Measurements from ENCODE around the gene ARL3.
"Not testable (repeated sequence)": the region's sequence is repeated elsewhere in the genome, so short reads cannot be mapped to it uniquely, and the experiment has no call there.

The ARL3 gene

GRCh38 chr10:102729029-102730026 is 15.1 kb upstream of the ARL3 start:
- Histone ChIP-seq H3K36me3 (ENCODE audit: control insufficient read depth, insufficient read depth, low read length) (peaks cover 3% of the 10 kb centered on the region), H3K9ac (ENCODE audit: low read length) (no peak overlapping the region), H3K4me3 (ENCODE audit: low read length) (no peak overlapping the region), H3K27me3 (ENCODE audit: control insufficient read depth, insufficient read depth, low read length) (no peaks in the 10 kb centered on the region), H3K4me1 (ENCODE audit: control insufficient read depth, insufficient read depth, low read length) (no peaks in the 10 kb centered on the region), H3K27ac (ENCODE audit: low read depth, low read length) (no peak overlapping the region)

GRCh38 chr10:102727037-102727818 is 13.0 kb upstream of the ARL3 start:
- Histone ChIP-seq H3K9ac (ENCODE audit: low read length) (no peak overlapping the region), H3K4me3 (ENCODE audit: low read length) (no peak overlapping the region), H3K4me1 (ENCODE audit: control insufficient read depth, insufficient read depth, low read length) (no peaks in the 10 kb centered on the region), H3K27ac (ENCODE audit: low read depth, low read length) (no peak overlapping the region), H3K27me3 (ENCODE audit: control insufficient read depth, insufficient read depth, low read length) (no peaks in the 10 kb centered on the region), H3K36me3 (ENCODE audit: control insufficient read depth, insufficient read depth, low read length) (peaks cover 3% of the 10 kb centered on the region)

GRCh38 chr10:102726274-102726673 is 12.1 kb upstream of the ARL3 start:
- peaks cover 3% of the 10 kb centered on the region for H3K36me3 ChIP-seq (ENCODE audit: control insufficient read depth, insufficient read depth, low read length)
- no peaks in the 10 kb centered on the region for H3K27me3 ChIP-seq (ENCODE audit: control insufficient read depth, insufficient read depth, low read length)
- H3K4me3 ChIP-seq (ENCODE audit: low read length), result no peak overlapping the region
- no peak overlapping the region for H3K27ac ChIP-seq (ENCODE audit: low read depth, low read length)
- H3K4me1 ChIP-seq (ENCODE audit: control insufficient read depth, insufficient read depth, low read length), result no peaks in the 10 kb centered on the region
- H3K9ac ChIP-seq (ENCODE audit: low read length), result no peak overlapping the region

GRCh38 chr10:102723989-102724388 is 9.8 kb upstream of the ARL3 start:
- Histone ChIP-seq H3K27me3 (ENCODE audit: control insufficient read depth, insufficient read depth, low read length) (no peaks in the 10 kb centered on the region), H3K27ac (ENCODE audit: low read depth, low read length) (no peak overlapping the region), H3K9ac (ENCODE audit: low read length) (no peak overlapping the region), H3K36me3 (ENCODE audit: control insufficient read depth, insufficient read depth, low read length) (peaks cover 3% of the 10 kb centered on the region), H3K4me1 (ENCODE audit: control insufficient read depth, insufficient read depth, low read length) (no peaks in the 10 kb centered on the region), H3K4me3 (ENCODE audit: low read length) (no peak overlapping the region)

GRCh38 chr10:102721954-102722353 is 7.8 kb upstream of the ARL3 start:
- H3K4me3 ChIP-seq (ENCODE audit: low read length), result no peak overlapping the region
- no peaks in the 10 kb centered on the region for H3K4me1 ChIP-seq (ENCODE audit: control insufficient read depth, insufficient read depth, low read length)
- no peaks in the 10 kb centered on the region for H3K27me3 ChIP-seq (ENCODE audit: control insufficient read depth, insufficient read depth, low read length)
- H3K27ac ChIP-seq (ENCODE audit: low read depth, low read length), result no peak overlapping the region
- no peak overlapping the region for H3K9ac ChIP-seq (ENCODE audit: low read length)
- H3K36me3 ChIP-seq (ENCODE audit: control insufficient read depth, insufficient read depth, low read length), result peaks cover 2% of the 10 kb centered on the region

GRCh38 chr10:102720775-102721301 is 6.6 kb upstream of the ARL3 start:
- H3K4me3 ChIP-seq (ENCODE audit: low read length), result no peak overlapping the region
- no peaks in the 10 kb centered on the region for H3K27me3 ChIP-seq (ENCODE audit: control insufficient read depth, insufficient read depth, low read length)
- H3K4me1 ChIP-seq (ENCODE audit: control insufficient read depth, insufficient read depth, low read length), result no peaks in the 10 kb centered on the region
- no peak overlapping the region for H3K9ac ChIP-seq (ENCODE audit: low read length)
- no peak overlapping the region for H3K27ac ChIP-seq (ENCODE audit: low read depth, low read length)
- no peaks in the 10 kb centered on the region for H3K36me3 ChIP-seq (ENCODE audit: control insufficient read depth, insufficient read depth, low read length)

- Histone ChIP-seq H3K4me1 (ENCODE audit: control insufficient read depth, insufficient read depth, low read length) (no peaks in the 10 kb centered on the region), H3K27ac (ENCODE audit: low read depth, low read length) (no peak overlapping the region), H3K9ac (ENCODE audit: low read length) (no peak overlapping the region), H3K4me3 (ENCODE audit: low read length) (no peak overlapping the region), H3K27me3 (ENCODE audit: control insufficient read depth, insufficient read depth, low read length) (no peaks in the 10 kb centered on the region), H3K36me3 (ENCODE audit: control insufficient read depth, insufficient read depth, low read length) (no peaks in the 10 kb centered on the region)
Measured at GRCh38 chr10:102720337-102720736, 6.1 kb upstream of the ARL3 start.

GRCh38 chr10:102718220-102718619 is 4.0 kb upstream of the ARL3 start:
- Histone ChIP-seq H3K27ac (ENCODE audit: low read depth, low read length) (no peak overlapping the region), H3K9ac (ENCODE audit: low read length) (no peak overlapping the region), H3K4me3 (ENCODE audit: low read length) (no peak overlapping the region), H3K4me1 (ENCODE audit: control insufficient read depth, insufficient read depth, low read length) (peaks cover 1% of the 10 kb centered on the region), H3K36me3 (ENCODE audit: control insufficient read depth, insufficient read depth, low read length) (no peaks in the 10 kb centered on the region), H3K27me3 (ENCODE audit: control insufficient read depth, insufficient read depth, low read length) (no peaks in the 10 kb centered on the region)

GRCh38 chr10:102716900-102717565 is 2.8 kb upstream of the ARL3 start:
- H3K9ac ChIP-seq (ENCODE audit: low read length); H3K4me1 ChIP-seq (ENCODE audit: control insufficient read depth, insufficient read depth, low read length); H3K4me3 ChIP-seq (ENCODE audit: low read length); H3K27me3 ChIP-seq (ENCODE audit: control insufficient read depth, insufficient read depth, low read length); H3K36me3 ChIP-seq (ENCODE audit: control insufficient read depth, insufficient read depth, low read length); H3K27ac ChIP-seq (ENCODE audit: low read depth, low read length): not testable (repeated sequence)

GRCh38 chr10:102715880-102716279 is 1.7 kb upstream of the ARL3 start:
- no peak overlapping the region for H3K4me3 ChIP-seq (ENCODE audit: low read length)
- no peak overlapping the region for H3K27ac ChIP-seq (ENCODE audit: low read depth, low read length)
- H3K9ac ChIP-seq (ENCODE audit: low read length), result no peak overlapping the region
- peaks cover 2% of the 10 kb centered on the region for H3K4me1 ChIP-seq (ENCODE audit: control insufficient read depth, insufficient read depth, low read length)
- no peaks in the 10 kb centered on the region for H3K27me3 ChIP-seq (ENCODE audit: control insufficient read depth, insufficient read depth, low read length)
- no peaks in the 10 kb centered on the region for H3K36me3 ChIP-seq (ENCODE audit: control insufficient read depth, insufficient read depth, low read length)

GRCh38 chr10:102714621-102715455 is 641 bp upstream of the ARL3 start, which contains the start of gene SFXN2:
SFXN2 (plus strand) TSS chr10:102714636; CDS start chr10:102726637, 12,001 bp downstream.
- peak within 1 kb of the TSS; percentile 17 for H3K27ac ChIP-seq (ENCODE audit: low read depth, low read length)
- peak within 1 kb of the TSS; percentile 91 for H3K4me3 ChIP-seq (ENCODE audit: low read length)
- H3K36me3 ChIP-seq (ENCODE audit: control insufficient read depth, insufficient read depth, low read length), result no peaks in the 10 kb centered on the region
- no peaks in the 10 kb centered on the region for H3K27me3 ChIP-seq (ENCODE audit: control insufficient read depth, insufficient read depth, low read length)
- H3K4me1 ChIP-seq (ENCODE audit: control insufficient read depth, insufficient read depth, low read length), result peaks cover 2% of the 10 kb centered on the region
- H3K9ac ChIP-seq (ENCODE audit: low read length), result peak within 1 kb of the TSS; percentile 25
